Gastrocnemius medialis (tissue), 4 donors: Measurements from ENCODE around the gene RPP14.

Source experiments
- POLR2A ChIP-seq, 2 donors: fragments of 450-650 bp; IDR thresholded peaks; one replicate each; pipeline ENCODE4 v1.6.1; 2017; ENCODE audit warnings: antibody characterized with exemption in 2 of 2, mild to moderate bottlenecking in 2 of 2, moderate library complexity in 2 of 2
- TF ChIP-seq, protein P1 (sequence below), 5 experiments: fragments of 450-650 bp in 3 of 5; fragments of 200-600 bp in 2 of 5; sonication (generic) in 2 of 5; IDR thresholded peaks in 4 of 5; conservative IDR thresholded peaks in 1 of 5; 1 replicate in 4 of 5; 2 replicates in 1 of 5; pipeline ENCODE4 v1.5.1; 2016 to 2019; ENCODE audit warnings: antibody characterized with exemption in 5 of 5, mild to moderate bottlenecking in 3 of 5, moderate library complexity in 3 of 5

GRCh38 chr3:58258392-58259055, 47.5 kb upstream of the RPP14 start:
- TF ChIP-seq, protein P1, sequence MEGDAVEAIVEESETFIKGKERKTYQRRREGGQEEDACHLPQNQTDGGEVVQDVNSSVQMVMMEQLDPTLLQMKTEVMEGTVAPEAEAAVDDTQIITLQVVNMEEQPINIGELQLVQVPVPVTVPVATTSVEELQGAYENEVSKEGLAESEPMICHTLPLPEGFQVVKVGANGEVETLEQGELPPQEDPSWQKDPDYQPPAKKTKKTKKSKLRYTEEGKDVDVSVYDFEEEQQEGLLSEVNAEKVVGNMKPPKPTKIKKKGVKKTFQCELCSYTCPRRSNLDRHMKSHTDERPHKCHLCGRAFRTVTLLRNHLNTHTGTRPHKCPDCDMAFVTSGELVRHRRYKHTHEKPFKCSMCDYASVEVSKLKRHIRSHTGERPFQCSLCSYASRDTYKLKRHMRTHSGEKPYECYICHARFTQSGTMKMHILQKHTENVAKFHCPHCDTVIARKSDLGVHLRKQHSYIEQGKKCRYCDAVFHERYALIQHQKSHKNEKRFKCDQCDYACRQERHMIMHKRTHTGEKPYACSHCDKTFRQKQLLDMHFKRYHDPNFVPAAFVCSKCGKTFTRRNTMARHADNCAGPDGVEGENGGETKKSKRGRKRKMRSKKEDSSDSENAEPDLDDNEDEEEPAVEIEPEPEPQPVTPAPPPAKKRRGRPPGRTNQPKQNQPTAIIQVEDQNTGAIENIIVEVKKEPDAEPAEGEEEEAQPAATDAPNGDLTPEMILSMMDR (IDR thresholded peaks at IDR 0.05 in 4 of 5, conservative IDR thresholded peaks at IDR 0.05 in 1 of 5), result no peak
- TF ChIP-seq POLR2A (IDR thresholded peaks at IDR 0.05), result no peak
